Measurements from ENCODE around the gene COIL.

GRCh38 chr17:57010487-57010886 lies 49.6 kb upstream of the COIL start:
- TF ChIP-seq CTCF (IDR thresholded peaks at IDR 0.05; ENCODE audit: low read depth, low read length) (no peak), POLR2A (IDR thresholded peaks at IDR 0.05; ENCODE audit: extremely low read depth, insufficient read length) (no peak), MAX (IDR thresholded peaks at IDR 0.05; ENCODE audit: low read depth, low read length) (no peak), MYC (IDR thresholded peaks at IDR 0.05; ENCODE audit: low read depth, low read length) (no peak)

Data from NB4 (cell line).